Coronary artery (tissue), 2 donors: ENCODE data around the gene NR0B2.
"Not testable (repeated sequence)": the region's sequence is repeated elsewhere in the genome, so short reads cannot be mapped to it uniquely, and the experiment has no call there.

Source experiments
- DNase-seq: peaks from one replicate; pipeline ENCODE4 v3.0.0-alpha.2; 2017; ENCODE audit warnings: low spot score
- H3K27ac ChIP-seq, 2 donors: fragments of 200-600 bp; sonication (generic); one replicate each; pipeline ENCODE4 v1.5.1; 2016 to 2019
- H3K4me3 ChIP-seq: fragments of 200-600 bp; sonication (generic); 2 replicates; pipeline ENCODE4 v1.5.1; 2016; ENCODE audit warnings: mild to moderate bottlenecking, moderate library complexity
- TF ChIP-seq, protein P1 (sequence below): fragments of 200-600 bp; sonication (generic); IDR thresholded peaks from one replicate; pipeline ENCODE4 v1.5.1; 2019; ENCODE audit warnings: antibody characterized with exemption

NR0B2 gene

DNA sequence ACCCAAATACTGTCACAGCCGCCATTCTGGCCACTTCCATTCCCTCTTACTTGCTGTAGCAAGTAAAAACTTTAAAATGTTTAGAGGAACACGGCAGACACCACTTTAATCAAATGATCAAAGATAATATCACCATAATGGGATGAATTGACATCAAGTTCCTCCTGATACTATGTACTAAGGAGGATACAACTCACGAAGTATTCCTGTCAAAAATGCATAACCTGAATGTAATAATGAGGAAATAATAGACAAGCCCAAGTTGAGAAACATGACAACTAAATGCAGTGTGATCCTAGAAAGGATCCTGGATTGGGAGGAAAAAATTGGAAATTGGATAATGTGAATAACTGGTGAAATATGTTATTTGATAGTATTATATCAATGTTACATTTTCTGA lies 42.5 kb upstream of the NR0B2 start:
- TF ChIP-seq, protein P1, sequence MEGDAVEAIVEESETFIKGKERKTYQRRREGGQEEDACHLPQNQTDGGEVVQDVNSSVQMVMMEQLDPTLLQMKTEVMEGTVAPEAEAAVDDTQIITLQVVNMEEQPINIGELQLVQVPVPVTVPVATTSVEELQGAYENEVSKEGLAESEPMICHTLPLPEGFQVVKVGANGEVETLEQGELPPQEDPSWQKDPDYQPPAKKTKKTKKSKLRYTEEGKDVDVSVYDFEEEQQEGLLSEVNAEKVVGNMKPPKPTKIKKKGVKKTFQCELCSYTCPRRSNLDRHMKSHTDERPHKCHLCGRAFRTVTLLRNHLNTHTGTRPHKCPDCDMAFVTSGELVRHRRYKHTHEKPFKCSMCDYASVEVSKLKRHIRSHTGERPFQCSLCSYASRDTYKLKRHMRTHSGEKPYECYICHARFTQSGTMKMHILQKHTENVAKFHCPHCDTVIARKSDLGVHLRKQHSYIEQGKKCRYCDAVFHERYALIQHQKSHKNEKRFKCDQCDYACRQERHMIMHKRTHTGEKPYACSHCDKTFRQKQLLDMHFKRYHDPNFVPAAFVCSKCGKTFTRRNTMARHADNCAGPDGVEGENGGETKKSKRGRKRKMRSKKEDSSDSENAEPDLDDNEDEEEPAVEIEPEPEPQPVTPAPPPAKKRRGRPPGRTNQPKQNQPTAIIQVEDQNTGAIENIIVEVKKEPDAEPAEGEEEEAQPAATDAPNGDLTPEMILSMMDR: no peak
- Histone ChIP-seq H3K27ac (no peak overlapping the region), H3K4me3 (no peak overlapping the region)
- no peak for DNase-seq

- Histone ChIP-seq H3K4me3 (no peak overlapping the region), H3K27ac (no peak overlapping the region)
- DNase-seq: no peak
- TF ChIP-seq, protein P1: no peak
These were observed 39.6 kb upstream of the NR0B2 start for GRCh38 chr1:26953374-26953773.

DNA sequence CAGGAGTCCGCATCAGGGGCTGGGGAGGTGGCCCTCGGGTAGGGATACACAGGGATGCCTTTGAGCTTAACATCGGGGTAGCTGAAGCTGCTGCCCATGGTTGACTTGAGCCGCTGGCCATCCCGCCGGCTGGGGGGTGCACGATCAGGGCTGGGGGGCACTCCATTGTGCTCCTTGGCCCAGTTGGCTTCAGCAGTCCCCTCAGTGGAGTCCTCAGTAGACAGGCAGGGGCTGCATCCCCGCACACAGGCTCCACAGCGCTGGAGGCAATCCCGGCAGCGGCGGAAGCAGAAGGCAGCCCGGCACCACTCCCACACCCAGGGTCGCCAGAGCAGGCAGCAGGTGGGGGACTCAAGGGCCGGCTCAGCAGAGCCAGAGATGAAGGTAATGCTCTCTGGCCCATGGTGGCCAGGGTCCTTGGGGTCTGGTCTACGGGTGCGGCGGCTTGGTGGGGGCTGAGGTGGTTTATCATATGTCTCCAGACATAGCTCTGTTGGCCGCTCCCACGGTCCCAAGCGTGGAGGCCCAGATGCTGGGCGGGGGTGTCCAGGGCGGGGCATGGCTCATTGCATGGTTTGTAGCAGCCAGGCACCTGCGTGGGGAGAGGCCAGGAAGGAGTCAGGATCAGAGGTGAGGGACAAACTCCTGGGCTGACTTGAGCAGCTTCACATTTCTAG lies 38.2 kb upstream of the NR0B2 start:
- Histone ChIP-seq H3K27ac (no peak overlapping the region), H3K4me3 (no peak overlapping the region)
- TF ChIP-seq, protein P1: no peak
- no peak for DNase-seq

DNA sequence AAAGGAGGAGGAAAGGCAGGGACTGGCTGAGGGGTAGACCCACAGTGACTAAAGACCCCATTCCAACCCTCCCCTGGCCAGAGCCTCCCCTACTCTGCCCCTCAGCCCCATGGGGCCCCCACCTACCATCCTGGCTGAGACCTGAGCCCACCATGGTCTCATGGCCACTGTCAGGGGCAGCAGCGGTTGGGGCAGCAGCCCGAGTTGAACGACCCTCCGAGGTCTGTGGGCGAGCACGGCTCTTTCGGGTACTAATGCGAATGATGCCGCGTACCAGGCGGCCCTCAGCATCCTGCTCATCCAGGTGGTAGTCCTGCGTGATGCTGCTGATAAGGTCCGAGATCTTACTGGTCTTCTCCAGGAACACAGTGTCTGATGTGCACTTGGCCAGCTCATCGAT lies 37.4 kb upstream of the NR0B2 start:
- TF ChIP-seq, protein P1: no peak
- DNase-seq: no peak
- H3K4me3 ChIP-seq: no peak overlapping the region
- no peak overlapping the region for H3K27ac ChIP-seq

DNA sequence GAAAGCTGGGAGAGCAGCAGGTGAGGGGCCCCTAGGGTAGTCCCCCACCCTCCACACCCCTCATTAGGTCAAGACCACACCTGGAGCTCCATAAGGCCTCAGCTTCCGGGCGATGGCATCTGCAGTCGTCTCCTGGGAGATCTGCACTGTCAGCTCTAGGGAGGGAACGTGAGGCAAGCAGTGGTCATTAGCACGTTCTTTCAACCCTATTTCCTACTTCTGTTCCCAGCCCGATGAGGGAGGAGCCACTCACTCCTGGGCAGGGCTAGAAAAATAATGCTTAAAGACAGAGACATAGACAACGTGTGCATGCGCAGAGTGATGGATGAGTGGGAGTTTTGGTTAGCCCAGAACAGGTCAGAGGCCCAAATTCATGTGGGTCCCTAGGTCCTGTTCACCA lies 36.8 kb upstream of the NR0B2 start:
- H3K4me3 ChIP-seq: no peak overlapping the region
- H3K27ac ChIP-seq: no peak overlapping the region
- no peak for DNase-seq
- TF ChIP-seq, protein P1: no peak

DNA sequence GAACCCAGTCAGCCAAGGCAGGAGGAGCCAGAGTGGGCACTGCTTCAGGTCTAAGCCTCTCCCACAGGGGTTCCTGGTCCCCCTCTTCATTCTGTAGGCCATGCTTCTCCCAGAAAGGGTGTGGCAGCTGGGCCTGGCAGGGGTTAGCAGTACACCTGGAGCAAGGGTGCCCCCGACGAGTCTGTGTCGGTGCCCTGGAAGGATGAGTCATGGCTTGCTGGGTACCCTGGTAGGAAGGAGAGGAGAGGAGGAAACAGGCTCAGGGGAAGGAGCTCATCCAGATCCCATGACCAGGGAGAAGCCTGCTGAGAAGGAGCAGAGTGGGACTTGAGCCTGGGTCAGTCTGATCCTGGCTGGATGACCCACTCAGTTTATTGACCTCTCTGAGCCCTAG lies 36.1 kb upstream of the NR0B2 start:
- no peak overlapping the region for H3K4me3 ChIP-seq
- TF ChIP-seq, protein P1: no peak
- H3K27ac ChIP-seq: no peak overlapping the region
- DNase-seq: no peak

DNA sequence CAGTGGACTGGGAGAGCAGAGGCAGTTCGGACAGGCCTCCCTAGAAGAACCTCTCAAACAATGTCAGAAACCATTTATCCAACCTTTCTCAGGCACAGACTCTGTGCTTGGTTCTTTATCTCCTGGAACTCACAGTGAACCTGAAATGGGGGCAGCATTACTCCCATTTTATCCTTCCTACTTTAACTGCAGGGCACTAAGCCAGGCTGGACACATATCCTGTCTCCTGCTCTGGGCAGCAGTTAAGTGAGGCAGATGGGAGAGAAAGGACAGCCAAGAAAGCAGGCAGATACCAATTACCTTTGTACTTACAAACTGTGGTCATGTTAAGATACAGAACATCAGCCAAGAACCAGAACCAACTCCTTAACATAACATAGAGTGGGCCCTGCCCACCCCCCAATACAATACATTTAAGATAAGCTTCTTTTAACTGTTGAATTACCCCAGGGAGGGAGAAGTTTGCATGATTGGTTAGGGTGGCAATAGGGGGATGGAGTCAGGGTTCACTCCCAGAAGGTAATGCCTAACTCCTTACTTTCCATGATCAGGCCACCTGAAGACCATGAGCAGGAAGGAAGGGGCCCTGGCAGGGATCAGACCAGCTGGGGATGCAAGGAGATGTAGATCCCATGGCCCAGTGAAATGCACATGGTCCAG lies 35.6 kb upstream of the NR0B2 start:
- no peak for DNase-seq
- H3K27ac ChIP-seq: no peak overlapping the region
- TF ChIP-seq, protein P1: no peak
- H3K4me3 ChIP-seq: no peak overlapping the region

- DNase-seq, H3K27ac ChIP-seq, H3K4me3 ChIP-seq: not testable (repeated sequence)
These were observed 34.9 kb upstream of the NR0B2 start for GRCh38 chr1:26948725-26949057.
